ENCODE results near the gene SMU1.
"Not testable (repeated sequence)": the region's sequence is repeated elsewhere in the genome, so short reads cannot be mapped to it uniquely, and the experiment has no call there.

Gene SMU1

DNA sequence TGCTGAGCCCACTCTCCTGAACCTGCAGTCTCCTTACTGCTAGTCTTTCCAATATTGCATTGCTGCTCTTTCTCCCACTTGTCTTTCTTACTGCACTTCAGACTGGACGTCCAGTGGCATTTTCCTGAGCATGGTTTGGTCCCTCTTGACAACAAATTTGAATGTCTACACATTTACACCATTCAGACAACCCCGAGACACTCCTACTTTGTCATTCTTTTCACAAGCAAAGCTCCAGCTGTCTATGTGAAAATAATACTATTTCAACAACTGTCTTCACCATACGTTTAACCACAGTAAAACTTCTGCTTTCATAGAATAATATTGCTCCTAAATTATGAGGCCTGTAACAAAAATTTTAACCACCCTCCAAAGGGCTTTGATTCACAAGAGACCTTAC lies 64.6 kb downstream of the SMU1 start:
- no peak for DNase-seq

DNA sequence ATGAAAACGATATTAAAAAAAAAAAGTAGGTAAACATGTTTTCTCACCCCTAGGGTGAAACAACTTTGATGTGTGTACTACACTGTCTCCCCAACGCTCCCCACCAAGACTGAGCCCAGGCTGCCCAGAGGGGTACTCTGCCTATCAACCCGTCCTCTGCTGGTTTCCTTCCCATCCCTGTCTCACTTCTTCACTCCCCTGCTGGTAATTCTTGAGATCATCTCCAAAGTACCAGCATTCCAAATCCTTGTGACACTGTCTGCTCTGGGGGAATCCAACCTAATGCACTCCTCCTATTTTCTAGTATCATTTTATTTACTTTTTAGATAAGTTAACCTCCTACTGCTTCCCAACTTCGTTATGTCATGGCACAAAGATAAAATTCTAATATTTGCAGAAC lies 68.7 kb downstream of the SMU1 start:
- no peak for DNase-seq

DNA sequence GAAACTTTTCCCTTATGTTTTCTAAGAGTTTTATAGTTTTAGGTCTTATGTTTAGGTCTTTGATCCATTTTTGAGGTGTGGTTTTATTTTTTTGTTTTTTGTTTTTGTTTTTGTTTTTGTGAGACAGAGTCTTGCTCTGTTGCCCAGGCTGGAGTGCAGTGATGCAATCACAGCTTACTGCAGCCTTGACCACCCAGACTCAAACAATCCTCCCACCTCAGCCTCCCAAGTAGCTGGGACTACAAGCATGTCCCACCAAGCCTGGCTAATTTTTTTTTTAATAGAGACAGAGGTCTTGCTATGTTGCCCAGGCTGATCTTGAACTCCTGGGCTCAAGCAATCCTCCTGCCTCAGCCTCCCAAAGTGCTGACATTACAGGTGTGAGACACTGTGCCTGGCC lies 71.1 kb downstream of the SMU1 start:
- DNase-seq: not testable (repeated sequence)

DNA sequence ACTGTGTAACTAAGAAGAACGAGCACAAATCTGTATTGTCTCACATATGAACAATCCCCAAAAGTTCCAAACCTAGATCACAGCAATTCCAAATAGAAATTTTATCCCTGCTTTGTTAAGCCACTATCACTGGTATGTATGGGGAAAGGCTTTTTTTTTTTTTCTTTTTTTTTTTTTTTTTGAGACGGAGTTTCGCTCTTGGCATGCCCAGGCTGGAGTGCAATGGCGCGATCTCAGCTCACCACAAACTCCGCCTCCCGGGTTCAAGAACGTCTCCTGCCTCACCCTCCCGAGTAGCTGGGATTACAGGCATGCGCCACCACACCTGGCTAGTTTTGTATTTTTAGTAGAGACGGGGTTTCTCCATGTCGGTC lies 75.8 kb downstream of the SMU1 start:
- not testable (repeated sequence) for DNase-seq

DNA sequence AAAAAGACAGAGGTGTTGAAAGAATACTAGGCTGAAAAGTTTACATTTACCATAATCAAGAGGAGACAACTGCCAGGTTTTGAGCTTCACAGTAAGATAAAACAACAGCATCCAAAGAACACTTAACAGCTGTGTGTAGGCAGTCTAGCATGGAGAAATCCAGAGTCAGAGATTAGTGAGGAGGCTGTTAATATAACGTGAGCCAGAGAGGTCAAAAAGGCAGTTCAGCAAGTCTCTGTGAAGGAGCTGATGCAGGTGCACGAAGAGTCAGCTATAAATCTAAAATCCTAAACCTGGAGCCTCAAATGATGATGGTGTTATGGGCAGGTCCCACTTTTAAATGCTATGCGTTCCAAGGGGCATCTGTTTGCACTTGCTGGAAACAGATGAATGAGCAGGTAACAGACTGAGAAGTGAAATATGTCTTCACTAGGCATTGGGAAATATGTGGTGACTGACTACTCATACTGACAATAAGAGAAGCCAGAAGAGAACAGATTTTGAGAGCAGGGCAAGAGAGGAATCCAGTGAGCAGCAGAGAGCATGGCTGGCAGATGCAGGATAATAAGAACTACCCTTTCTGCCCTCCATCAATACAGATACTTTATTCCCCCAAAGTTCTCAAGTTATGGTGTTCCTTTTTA lies 83.8 kb downstream of the SMU1 start:
- DNase-seq: no peak

DNA sequence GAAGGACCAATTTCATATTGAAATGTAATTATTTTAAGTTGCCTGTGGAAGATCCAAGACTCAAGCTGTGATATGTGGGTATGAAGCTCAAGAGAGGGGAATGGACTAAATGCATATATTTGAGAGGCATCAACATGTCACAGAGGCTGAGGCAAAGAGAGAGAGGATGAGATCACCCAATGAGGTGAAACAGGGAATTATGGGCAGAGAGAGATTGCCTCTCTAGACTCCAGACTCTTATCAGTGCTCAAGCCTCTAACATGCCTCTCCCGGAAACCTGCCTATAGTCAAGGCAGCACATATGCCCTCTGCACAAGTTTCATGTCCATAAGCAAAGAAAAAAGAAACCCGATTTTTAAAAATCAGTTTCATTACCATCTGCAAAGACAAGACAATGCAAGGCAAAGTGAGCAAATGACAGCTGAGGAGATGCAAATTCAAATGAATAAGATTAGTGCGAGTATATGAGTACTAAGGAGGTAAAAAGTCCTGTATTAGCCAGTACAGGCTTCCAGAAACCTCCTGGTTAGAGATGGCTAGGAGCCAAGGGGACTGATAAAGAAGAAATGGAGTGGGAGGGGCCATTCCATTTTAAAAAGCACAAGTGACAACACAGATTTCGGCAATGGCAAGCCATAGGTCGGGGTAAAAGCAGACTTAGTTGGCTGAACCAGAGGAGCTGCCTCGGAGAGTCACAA lies 84.4 kb downstream of the SMU1 start:
- no peak for DNase-seq

All from NCI-H446 treated with DMSO at 0.1 percent for 48 hours (cell line).